ENCODE measurements around the gene CCDC15. TPM values are rescaled to one million over a fixed set of nuclear protein-coding genes. Genes with fewer than 3 reads are reported as not detected.

Gene CCDC15
- total RNA-seq, 3 donors from 2014 or later: 0.73 to 1.8 (median 1.6) TPM

- Histone ChIP-seq H3K4me1 (ENCODE audit: low read depth) (no peaks in the 10 kb centered on the region), H3K9me3 (no peaks in the 10 kb centered on the region), H3K4me3 (no peak overlapping the region), H3K36me3 (ENCODE audit: low read depth) (no peaks in the 10 kb centered on the region)
- DNase-seq (no peak), ATAC-seq (no peak)
- no peak for TF ChIP-seq CTCF (IDR thresholded peaks at IDR 0.05)
- intact Hi-C loops (cut with DNase I, micrococcal nuclease): no loop called here
Measured at GRCh38 chr11:124943741-124944140, 10.3 kb upstream of the CCDC15 start.

- H3K36me3 ChIP-seq (ENCODE audit: low read depth): no peaks in the 10 kb centered on the region
- ATAC-seq (no peak), DNase-seq (no peak)
- no peaks in the 10 kb centered on the region for H3K9me3 ChIP-seq
- no peak overlapping the region for H3K4me3 ChIP-seq
- intact Hi-C loops (cut with DNase I, micrococcal nuclease): no loop called here
- no peaks in the 10 kb centered on the region for H3K4me1 ChIP-seq (ENCODE audit: low read depth)
- TF ChIP-seq CTCF (IDR thresholded peaks at IDR 0.05): no peak
Measured at GRCh38 chr11:124944565-124944964, 9.4 kb upstream of the CCDC15 start.

- Histone ChIP-seq H3K4me3 (no peak overlapping the region), H3K4me1 (ENCODE audit: low read depth) (no peaks in the 10 kb centered on the region), H3K9me3 (no peaks in the 10 kb centered on the region), H3K36me3 (ENCODE audit: low read depth) (no peaks in the 10 kb centered on the region)
- DNase-seq (no peak), ATAC-seq (no peak)
- no peak for TF ChIP-seq CTCF (IDR thresholded peaks at IDR 0.05)
- intact Hi-C loops (cut with DNase I, micrococcal nuclease): no loop called here
Measured at GRCh38 chr11:124945826-124946225, 8.2 kb upstream of the CCDC15 start.

- ATAC-seq (no peak), DNase-seq (no peak)
- Histone ChIP-seq H3K4me1 (ENCODE audit: low read depth) (no peaks in the 10 kb centered on the region), H3K36me3 (ENCODE audit: low read depth) (no peaks in the 10 kb centered on the region), H3K4me3 (no peak overlapping the region), H3K9me3 (no peaks in the 10 kb centered on the region)
- intact Hi-C loops (cut with DNase I, micrococcal nuclease): no loop called here
- no peak for TF ChIP-seq CTCF (IDR thresholded peaks at IDR 0.05)
Measured at GRCh38 chr11:124946735-124947141, 7.3 kb upstream of the CCDC15 start.

- Histone ChIP-seq H3K4me3 (no peak overlapping the region), H3K9me3 (no peaks in the 10 kb centered on the region), H3K36me3 (ENCODE audit: low read depth) (no peaks in the 10 kb centered on the region), H3K4me1 (ENCODE audit: low read depth) (no peaks in the 10 kb centered on the region)
- ATAC-seq (no peak), DNase-seq (peak in 1 of 3 donors; percentile 4)
- TF ChIP-seq CTCF (IDR thresholded peaks at IDR 0.05): no peak
- intact Hi-C loops (cut with DNase I, micrococcal nuclease): no loop called here
Measured at GRCh38 chr11:124950601-124951330, 3.2 kb upstream of the CCDC15 start.
